SU-DHL-6 (cell line): Measurements from ENCODE around the gene NAA16.

ENCODE experiments used
- H2AFZ ChIP-seq: fragments of 200-600 bp; sonication (generic); 2 replicates; pipeline ENCODE4 v1.6.1; 2014; ENCODE audit warnings: low read depth, mild to moderate bottlenecking, moderate library complexity, mixed read lengths, antibody characterized with exemption, low read length; ENCODE audit not compliant: severe bottlenecking
- H3F3A ChIP-seq: fragments of 200-600 bp; shearing (Covaris generic); 2 replicates; pipeline ENCODE4 v1.6.0; 2016; ENCODE audit warnings: antibody characterized with exemption, mild to moderate bottlenecking; ENCODE audit not compliant: insufficient read depth
- H3K27ac ChIP-seq: fragments of 200-600 bp; sonication (generic); 2 replicates; pipeline ENCODE4 v1.5.1; 2016; ENCODE audit warnings: low read depth, mild to moderate bottlenecking, low read length, moderate library complexity, mixed read lengths
- H3K27me3 ChIP-seq: fragments of 200-600 bp; sonication (generic), shearing (Covaris generic); 2 replicates; pipeline ENCODE4 v1.6.0; 2014; ENCODE audit warnings: mild to moderate bottlenecking, low read length
- H3K36me3 ChIP-seq: fragments of 200-600 bp; sonication (generic); 2 replicates; pipeline ENCODE4 v1.6.1; 2014; ENCODE audit warnings: mild to moderate bottlenecking, low read length, mixed read lengths
- H3K4me2 ChIP-seq: fragments of 300-600, 200-600 bp; shearing (Covaris generic), sonication (generic); 2 replicates; pipeline ENCODE4 v1.6.0; 2014; ENCODE audit warnings: low read length, low read depth, mild to moderate bottlenecking; ENCODE audit not compliant: poor library complexity, severe bottlenecking
- H3K4me3 ChIP-seq: fragments of 200-600 bp; sonication (generic); 2 replicates; pipeline ENCODE4 v1.5.1; 2014; ENCODE audit warnings: antibody characterized with exemption, low read length, mild to moderate bottlenecking, mixed read lengths; ENCODE audit not compliant: insufficient read depth, poor library complexity, severe bottlenecking
- H3K79me2 ChIP-seq: fragments of 200-600 bp; sonication (generic); 2 replicates; pipeline ENCODE4 v1.6.1; 2014; ENCODE audit warnings: mild to moderate bottlenecking, low read length, moderate library complexity; ENCODE audit not compliant: insufficient read depth
- H3K9ac ChIP-seq: fragments of 200-600 bp; sonication (generic); 2 replicates; pipeline ENCODE4 v1.7.0; 2014; ENCODE audit warnings: mild to moderate bottlenecking, low read length
- H3K9me2 ChIP-seq: fragments of 200-600 bp; sonication (generic); replicated peaks from 2 replicates; pipeline ENCODE4 v1.6.1; 2014; ENCODE audit warnings: low read length; ENCODE audit not compliant: insufficient read depth
- H3K9me3 ChIP-seq: fragments of 200-600 bp; sonication (generic); 2 replicates; pipeline ENCODE4 v1.6.1; 2014; ENCODE audit warnings: low read length, mixed read lengths; ENCODE audit not compliant: insufficient read depth
- H4K20me1 ChIP-seq: fragments of 200-600 bp; sonication (generic); 2 replicates; pipeline ENCODE4 v1.6.1; 2014; ENCODE audit warnings: low read depth, mild to moderate bottlenecking, antibody characterized with exemption, low read length, moderate library complexity, mixed read lengths
- CTCF ChIP-seq: fragments of 200-600 bp; sonication (generic); IDR thresholded peaks from one replicate; pipeline ENCODE4 v1.5.1; 2017; ENCODE audit warnings: antibody characterized with exemption, mild to moderate bottlenecking, low read length, moderate library complexity; ENCODE audit not compliant: insufficient read depth, poor library complexity, severe bottlenecking
- EZH2phosphoT487 ChIP-seq: fragments of 200-600 bp; sonication (generic), shearing (Covaris generic); conservative IDR thresholded peaks from 2 replicates; pipeline ENCODE4 v1.6.1; 2018; ENCODE audit warnings: mild to moderate bottlenecking, antibody characterized with exemption, low read length, moderate library complexity, mixed read lengths

NAA16 gene

DNA sequence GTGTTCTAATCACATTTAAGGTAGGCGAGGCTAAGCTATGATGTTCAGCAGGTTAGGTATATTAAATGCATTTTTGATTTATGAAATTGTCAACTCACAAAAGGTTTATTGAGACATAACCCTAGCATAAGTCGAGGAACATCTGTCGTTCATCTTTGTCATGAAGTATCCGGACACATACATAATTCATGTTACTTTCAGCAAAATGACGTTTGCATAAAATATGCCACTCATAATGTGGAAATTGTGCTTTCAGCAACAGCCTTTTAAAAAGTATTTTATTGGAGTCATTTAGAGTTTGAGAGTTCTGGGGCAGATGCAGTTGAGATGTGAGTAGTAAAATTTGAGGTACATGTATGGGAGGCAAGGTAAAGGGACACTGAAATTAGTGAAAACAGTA lies 66.4 kb downstream of the NAA16 start:
- H3K9ac ChIP-seq = no peak overlapping the region
- H2AFZ ChIP-seq = no peak overlapping the region
- H3K36me3 ChIP-seq = peaks cover 35% of the 10 kb centered on the region
- no peak overlapping the region for H3K4me3 ChIP-seq
- no peaks in the 10 kb centered on the region for H3K27me3 ChIP-seq
- no peak overlapping the region for H3K4me2 ChIP-seq
- H3K9me3 ChIP-seq = no peaks in the 10 kb centered on the region
- no peaks in the 10 kb centered on the region for H3K9me2 ChIP-seq
- H3F3A ChIP-seq = peaks cover 23% of the 10 kb centered on the region; the same call in 1 of the 2 replicates
- no peak overlapping the region for H3K27ac ChIP-seq
- no peak for TF ChIP-seq CTCF
- TF ChIP-seq EZH2phosphoT487 = no peak
- no peaks in the 10 kb centered on the region for H4K20me1 ChIP-seq
- H3K79me2 ChIP-seq = no peaks in the 10 kb centered on the region

GRCh38 chr13:41382431-41382830 lies 71.4 kb downstream of the NAA16 start:
- no peaks in the 10 kb centered on the region for H4K20me1 ChIP-seq
- H3K27me3 ChIP-seq = no peaks in the 10 kb centered on the region
- no peak overlapping the region for H2AFZ ChIP-seq
- no peaks in the 10 kb centered on the region for H3K36me3 ChIP-seq
- TF ChIP-seq EZH2phosphoT487 (no peak), CTCF (no peak)
- H3K9me3 ChIP-seq = no peaks in the 10 kb centered on the region
- no peak overlapping the region for H3K9ac ChIP-seq
- H3K27ac ChIP-seq = no peak overlapping the region
- H3K4me2 ChIP-seq = no peak overlapping the region
- H3K79me2 ChIP-seq = no peaks in the 10 kb centered on the region
- no peaks in the 10 kb centered on the region for H3K9me2 ChIP-seq
- H3K4me3 ChIP-seq = no peak overlapping the region
- peaks cover 11% of the 10 kb centered on the region; the same call in 1 of the 2 replicates for H3F3A ChIP-seq

DNA sequence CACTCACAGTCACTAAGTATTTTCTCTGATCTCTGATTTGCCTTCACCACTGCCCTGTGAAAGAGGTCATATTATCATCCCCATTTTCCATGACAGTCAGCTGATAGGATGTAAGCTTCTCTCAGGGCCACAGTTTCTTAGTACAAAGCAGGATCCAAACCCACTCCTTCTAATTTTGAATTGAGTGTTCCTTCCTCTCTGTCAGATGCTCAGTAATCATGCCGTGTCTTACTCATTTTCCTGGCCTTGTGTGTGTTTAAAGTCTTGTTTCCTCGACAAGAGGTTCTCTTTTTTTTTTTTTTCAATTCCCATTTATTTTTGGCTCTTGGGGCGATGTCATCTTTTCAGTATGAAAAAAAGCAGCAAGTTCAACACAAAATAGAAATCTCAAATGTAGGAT lies 72.3 kb downstream of the NAA16 start:
- Histone ChIP-seq H3K4me3 (no peak overlapping the region), H3K9ac (no peak overlapping the region), H3F3A (peaks cover 11% of the 10 kb centered on the region; the same call in 1 of the 2 replicates), H3K4me2 (no peak overlapping the region), H3K79me2 (no peaks in the 10 kb centered on the region), H4K20me1 (no peaks in the 10 kb centered on the region), H3K9me3 (no peaks in the 10 kb centered on the region), H3K36me3 (no peaks in the 10 kb centered on the region), H3K27ac (no peak overlapping the region), H3K9me2 (no peaks in the 10 kb centered on the region), H3K27me3 (no peaks in the 10 kb centered on the region), H2AFZ (no peak overlapping the region)
- TF ChIP-seq EZH2phosphoT487 (no peak), CTCF (no peak)
